ENCODE results near the gene TRIM47.

GRCh38 chr17:75832164-75832651 is 46.2 kb downstream of the TRIM47 start:
- TF ChIP-seq EZH2phosphoT487 (IDR thresholded peaks at IDR 0.05; ENCODE audit: borderline replicate concordance, low read depth, low read length) (no peak), CTCF (conservative IDR thresholded peaks at IDR 0.05; ENCODE audit: low read length) (no peak)
